Choroid plexus epithelial cell (primary cell): Measurements from ENCODE around the gene ADA.

Experiments
- DNase-seq: peaks from one replicate; pipeline ENCODE4 v3.0.0-alpha.2; 2010; ENCODE audit warnings: low read depth
- H3K4me3 ChIP-seq: 2 replicates; pipeline ENCODE4 v1.5.1; 2011; ENCODE audit warnings: low read depth, mild to moderate bottlenecking, control low read depth, low read length, moderate library complexity
- CTCF ChIP-seq: conservative IDR thresholded peaks from 2 replicates; pipeline ENCODE4 v1.5.1; 2011; ENCODE audit warnings: low read depth, mild to moderate bottlenecking, control low read depth, inconsistent platforms, low read length, moderate library complexity

ADA gene

GRCh38 chr20:44622501-44623270, 28.8 kb downstream of the ADA start:
- no peak for TF ChIP-seq CTCF
- no peak overlapping the region for H3K4me3 ChIP-seq
- DNase-seq, result no peak

DNA sequence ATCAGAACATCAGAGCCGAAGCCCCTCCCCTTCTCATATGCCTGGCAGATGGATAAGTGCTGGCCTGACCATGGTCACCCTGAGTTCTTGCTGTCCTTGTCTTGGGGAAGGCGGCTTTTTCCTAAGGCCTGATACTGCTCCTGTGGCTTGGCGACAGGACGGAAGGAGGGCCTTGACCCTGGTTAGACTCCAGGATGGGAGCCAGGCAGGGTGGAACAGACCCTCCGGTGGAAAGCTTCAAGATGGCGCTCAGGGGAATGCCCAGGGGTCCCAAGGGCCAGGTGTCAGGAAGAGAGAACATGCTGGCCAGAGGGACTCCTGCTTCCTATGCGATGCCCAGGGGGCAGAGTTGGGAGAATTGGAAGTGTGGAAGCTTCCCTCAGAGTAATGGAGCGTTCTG, 29.6 kb downstream of the ADA start:
- TF ChIP-seq CTCF, result no peak
- no peak overlapping the region for H3K4me3 ChIP-seq
- DNase-seq, result no peak

GRCh38 chr20:44621325-44621724, 30.2 kb downstream of the ADA start:
- no peak overlapping the region for H3K4me3 ChIP-seq
- DNase-seq, result no peak
- TF ChIP-seq CTCF, result no peak

GRCh38 chr20:44620030-44620429, 31.5 kb downstream of the ADA start:
- no peak overlapping the region for H3K4me3 ChIP-seq
- DNase-seq, result no peak
- no peak for TF ChIP-seq CTCF

GRCh38 chr20:44619294-44619693, 32.2 kb downstream of the ADA start:
- no peak overlapping the region for H3K4me3 ChIP-seq
- DNase-seq, result no peak
- TF ChIP-seq CTCF, result no peak

- TF ChIP-seq CTCF, result no peak
- no peak overlapping the region for H3K4me3 ChIP-seq
- no peak for DNase-seq
These were observed 33.2 kb downstream of the ADA start for GRCh38 chr20:44618318-44618731.

GRCh38 chr20:44616604-44616964, 34.9 kb downstream of the ADA start:
- TF ChIP-seq CTCF, result no peak
- no peak overlapping the region for H3K4me3 ChIP-seq

More at GRCh38 chr20:44616604-44616964, 34.9 kb downstream of the ADA start:
- no peak for DNase-seq
